KMS-11 (cell line): ENCODE data around the gene EXOC7.

Source experiments
- H2AFZ ChIP-seq: fragments of 200-600 bp; sonication (generic); 2 replicates; pipeline ENCODE4 v1.6.1; 2016; ENCODE audit warnings: antibody characterized with exemption, mixed run types, low read depth
- H3K27ac ChIP-seq: fragments of 200-600 bp; sonication (generic); 2 replicates; pipeline ENCODE4 v1.6.1; 2016; ENCODE audit warnings: mild to moderate bottlenecking, mixed run types
- H3K27me3 ChIP-seq: fragments of 200-600 bp; sonication (generic); 2 replicates; pipeline ENCODE4 v1.6.1; 2017; ENCODE audit warnings: mild to moderate bottlenecking, low read depth, mixed run types, moderate library complexity; ENCODE audit not compliant: insufficient read depth
- H3K36me3 ChIP-seq: fragments of 200-600 bp; sonication (generic); 2 replicates; pipeline ENCODE4 v1.6.1; 2017; ENCODE audit warnings: mild to moderate bottlenecking, mixed run types; ENCODE audit not compliant: insufficient read depth
- H3K4me1 ChIP-seq: fragments of 200-600 bp; sonication (generic); 2 replicates; pipeline ENCODE4 v1.6.1; 2016; ENCODE audit warnings: mild to moderate bottlenecking, low read depth, mixed run types; ENCODE audit not compliant: poor library complexity, severe bottlenecking
- H3K4me2 ChIP-seq: fragments of 200-600 bp; sonication (generic); 2 replicates; pipeline ENCODE4 v1.7.0; 2016; ENCODE audit warnings: mild to moderate bottlenecking, mixed run types
- H3K4me3 ChIP-seq: fragments of 200-600 bp; sonication (generic); IDR thresholded peaks from 2 replicates; pipeline ENCODE4 v1.6.1; 2017; ENCODE audit warnings: low read depth, low read length, mixed read lengths; ENCODE audit not compliant: insufficient read depth
- H3K79me2 ChIP-seq: fragments of 200-600 bp; sonication (generic); 2 replicates; pipeline ENCODE4 v1.6.1; 2016; ENCODE audit warnings: low read depth, mixed run types; ENCODE audit not compliant: insufficient read depth
- H3K9ac ChIP-seq: fragments of 200-600 bp; sonication (generic); 2 replicates; pipeline ENCODE4 v1.6.1; 2016; ENCODE audit warnings: mild to moderate bottlenecking, mixed run types
- H4K20me1 ChIP-seq: fragments of 200-600 bp; sonication (generic); 2 replicates; pipeline ENCODE4 v1.6.1; 2016; ENCODE audit warnings: mild to moderate bottlenecking, mixed run types; ENCODE audit not compliant: insufficient read depth
- CTCF ChIP-seq: fragments of 200-600 bp; sonication (generic); conservative IDR thresholded peaks from 2 replicates; pipeline ENCODE4 v1.6.1; 2017; ENCODE audit warnings: low read depth, mild to moderate bottlenecking, antibody characterized with exemption, low read length, moderate library complexity, mixed read lengths

The EXOC7 gene

GRCh38 chr17:76136276-76137000 lies 32.9 kb upstream of the EXOC7 start:
- Histone ChIP-seq H3K9ac (no peak overlapping the region), H3K27me3 (peaks cover 6% of the 10 kb centered on the region; the same call in 1 of the 2 replicates), H2AFZ (no peak overlapping the region), H3K4me3 (no peak overlapping the region), H3K27ac (no peak overlapping the region), H3K36me3 (no peaks in the 10 kb centered on the region), H4K20me1 (no peaks in the 10 kb centered on the region), H3K79me2 (no peaks in the 10 kb centered on the region), H3K4me2 (no peak overlapping the region), H3K4me1 (peaks cover 15% of the 10 kb centered on the region)
- no peak for TF ChIP-seq CTCF

- H3K36me3 ChIP-seq: no peaks in the 10 kb centered on the region
- no peak for TF ChIP-seq CTCF
- H3K9ac ChIP-seq: no peak overlapping the region
- no peaks in the 10 kb centered on the region for H3K79me2 ChIP-seq
- no peak overlapping the region; the same call in 1 of the 2 replicates for H3K4me2 ChIP-seq
- H3K4me1 ChIP-seq: peaks cover 15% of the 10 kb centered on the region
- H3K27me3 ChIP-seq: peaks cover 6% of the 10 kb centered on the region; the same call in 1 of the 2 replicates
- H3K27ac ChIP-seq: no peak overlapping the region
- no peak overlapping the region for H2AFZ ChIP-seq
- no peaks in the 10 kb centered on the region for H4K20me1 ChIP-seq
- H3K4me3 ChIP-seq: no peak overlapping the region
Observed at GRCh38 chr17:76135810-76136188, 32.2 kb upstream of the EXOC7 start.

GRCh38 chr17:76134911-76135809 lies 31.6 kb upstream of the EXOC7 start:
- no peak overlapping the region for H3K4me3 ChIP-seq
- H4K20me1 ChIP-seq: no peaks in the 10 kb centered on the region
- peak overlapping the region; percentile 34; the same call in 1 of the 2 replicates for H3K4me2 ChIP-seq
- peaks cover 15% of the 10 kb centered on the region for H3K4me1 ChIP-seq
- H3K9ac ChIP-seq: no peak overlapping the region
- peak overlapping the region; percentile 31; the same call in 1 of the 2 replicates for H2AFZ ChIP-seq
- H3K27ac ChIP-seq: no peak overlapping the region
- H3K36me3 ChIP-seq: no peaks in the 10 kb centered on the region
- peaks cover 6% of the 10 kb centered on the region; the same call in 1 of the 2 replicates for H3K27me3 ChIP-seq
- H3K79me2 ChIP-seq: no peaks in the 10 kb centered on the region
- no peak for TF ChIP-seq CTCF

GRCh38 chr17:76132574-76133338 lies 29.2 kb upstream of the EXOC7 start:
- no peak overlapping the region for H2AFZ ChIP-seq

More at GRCh38 chr17:76132574-76133338, 29.2 kb upstream of the EXOC7 start:
- H3K4me1 ChIP-seq: peaks cover 15% of the 10 kb centered on the region
- H3K9ac ChIP-seq: no peak overlapping the region
- no peak overlapping the region for H3K27ac ChIP-seq
- H3K27me3 ChIP-seq: no peaks in the 10 kb centered on the region
- no peaks in the 10 kb centered on the region for H3K79me2 ChIP-seq
- H3K4me3 ChIP-seq: no peak overlapping the region
- no peak for TF ChIP-seq CTCF
- H3K4me2 ChIP-seq: no peak overlapping the region
- H3K36me3 ChIP-seq: no peaks in the 10 kb centered on the region
- H4K20me1 ChIP-seq: no peaks in the 10 kb centered on the region
